Measurements from ENCODE around the gene MUC12.
"Not testable (repeated sequence)": the region's sequence is repeated elsewhere in the genome, so short reads cannot be mapped to it uniquely, and the experiment has no call there.

Gene MUC12

DNA sequence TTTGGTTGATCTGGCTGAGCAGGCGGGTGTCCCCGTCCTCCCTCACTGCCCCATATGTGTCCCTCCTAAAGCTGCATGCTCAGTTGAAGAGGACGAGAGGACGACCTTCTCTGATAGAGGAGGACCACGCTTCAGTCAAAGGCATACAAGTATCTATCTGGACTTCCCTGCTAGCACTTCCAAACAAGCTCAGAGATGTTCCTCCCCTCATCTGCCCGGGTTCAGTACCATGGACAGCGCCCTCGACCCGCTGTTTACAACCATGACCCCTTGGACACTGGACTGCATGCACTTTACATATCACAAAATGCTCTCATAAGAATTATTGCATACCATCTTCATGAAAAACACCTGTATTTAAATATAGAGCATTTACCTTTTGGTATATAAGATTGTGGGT is 89.0 kb downstream of the MUC12 start:
- H3K4me3 ChIP-seq (ENCODE audit: low read depth, low read length): no peak overlapping the region

DNA sequence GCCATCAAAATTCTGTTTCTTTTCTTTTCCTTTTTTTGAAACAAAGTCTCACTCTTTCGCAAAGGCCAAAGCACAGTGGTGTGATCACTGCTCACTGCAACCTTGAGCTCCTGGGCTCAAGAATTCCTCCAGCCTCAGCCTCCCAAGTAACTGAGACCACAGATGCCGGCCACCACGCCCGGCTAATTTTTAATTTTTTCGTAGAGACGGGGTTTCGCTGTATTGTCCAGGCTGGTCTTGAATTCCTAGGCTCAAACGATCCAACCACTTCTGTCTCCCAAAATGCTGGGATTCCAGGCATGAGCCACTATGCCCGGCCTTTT is 90.2 kb downstream of the MUC12 start:
- no peak overlapping the region for H3K4me3 ChIP-seq (ENCODE audit: low read depth, low read length)

DNA sequence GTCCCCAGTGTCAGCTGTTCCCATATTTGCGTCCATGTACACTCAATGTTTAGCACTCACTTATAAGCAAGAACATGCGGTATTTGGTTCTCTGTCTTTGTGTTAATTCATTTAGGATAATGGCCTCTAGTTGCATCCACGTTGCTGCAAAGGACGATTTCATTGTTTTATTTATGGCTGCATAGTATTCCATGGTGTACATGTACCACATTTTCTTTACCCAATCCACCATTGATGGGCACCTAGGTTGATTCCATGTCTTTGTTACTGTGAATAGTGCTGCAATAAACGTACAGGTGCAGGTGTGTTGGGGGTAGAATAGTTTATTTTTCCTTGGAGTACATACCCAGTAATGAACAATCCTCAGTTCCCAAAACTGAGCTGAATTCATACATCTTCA is 91.6 kb downstream of the MUC12 start:
- H3K4me3 ChIP-seq (ENCODE audit: low read depth, low read length): no peak overlapping the region

DNA sequence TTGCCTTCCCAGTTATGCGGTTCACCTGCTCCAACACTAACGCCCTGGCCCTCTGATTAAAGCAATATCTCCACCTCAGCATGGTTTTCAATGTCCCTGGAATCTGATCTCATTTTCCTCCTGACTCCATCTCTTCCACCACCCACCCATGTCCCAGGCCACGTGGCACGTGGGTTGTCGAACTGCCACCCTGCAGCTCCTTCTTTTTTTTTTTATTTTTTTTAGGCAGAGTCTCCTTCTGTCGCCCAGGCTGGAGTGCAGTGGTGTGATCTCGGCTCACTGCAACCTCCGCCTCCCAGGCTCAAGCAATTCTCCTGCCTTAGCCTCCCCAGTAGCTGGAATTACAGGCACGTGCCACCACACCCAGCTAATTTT is 94.8 kb downstream of the MUC12 start:
- not testable (repeated sequence) for H3K4me3 ChIP-seq (ENCODE audit: low read depth, low read length)

DNA sequence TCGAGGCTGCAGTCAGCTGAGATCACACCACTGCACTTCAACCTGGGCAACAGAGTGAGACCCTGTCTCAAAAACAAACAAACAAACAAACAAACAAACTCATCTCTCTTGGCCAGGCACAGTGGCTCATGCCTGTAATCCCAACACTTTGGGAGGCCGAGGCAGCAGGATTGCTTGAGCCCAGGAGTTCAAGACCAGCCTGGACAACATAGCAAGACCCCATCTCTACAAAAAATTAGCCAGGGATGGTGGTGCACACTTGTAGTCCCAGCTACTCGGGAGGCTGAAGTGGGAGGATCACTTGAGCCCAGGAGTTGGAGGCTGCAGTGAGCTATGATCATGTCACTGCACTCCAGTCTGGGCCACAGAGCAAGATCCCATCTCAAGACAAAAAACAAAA is 95.8 kb downstream of the MUC12 start:
- not testable (repeated sequence) for H3K4me3 ChIP-seq (ENCODE audit: low read depth, low read length)

DNA sequence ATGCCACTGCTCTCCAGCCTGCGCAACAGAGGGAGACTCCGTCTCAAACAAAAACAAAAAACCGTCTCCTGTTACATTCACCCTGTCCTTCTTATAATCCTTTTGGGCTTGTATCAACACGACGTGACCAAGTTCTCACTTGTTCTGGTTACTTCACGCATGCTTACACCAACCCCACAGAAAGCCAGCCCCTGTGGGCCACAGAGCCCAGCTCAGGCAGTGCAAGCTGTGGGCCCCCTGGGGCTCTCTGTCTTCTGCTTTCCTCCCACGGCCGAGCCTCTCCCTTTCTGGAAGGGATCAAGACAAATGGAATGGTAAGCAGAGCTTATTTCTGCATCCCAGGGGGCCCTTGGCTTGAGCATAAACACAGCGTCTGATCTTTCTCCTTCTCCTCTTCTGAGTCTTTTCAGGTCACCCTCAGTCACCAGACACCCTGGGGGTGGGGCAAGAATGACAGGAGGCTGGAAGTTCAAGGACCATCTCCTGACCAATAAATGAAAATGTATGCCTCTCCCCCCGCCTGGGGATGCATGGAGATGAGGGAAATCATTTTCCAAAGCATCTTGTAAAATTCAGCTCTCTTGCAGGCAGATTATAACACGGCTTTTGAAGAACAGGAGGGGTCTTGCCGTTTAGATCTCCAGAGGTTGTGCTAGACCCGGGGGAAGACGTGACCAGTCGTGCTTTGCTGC is 96.9 kb downstream of the MUC12 start:
- no peak overlapping the region for H3K4me3 ChIP-seq (ENCODE audit: low read depth, low read length)

DNA sequence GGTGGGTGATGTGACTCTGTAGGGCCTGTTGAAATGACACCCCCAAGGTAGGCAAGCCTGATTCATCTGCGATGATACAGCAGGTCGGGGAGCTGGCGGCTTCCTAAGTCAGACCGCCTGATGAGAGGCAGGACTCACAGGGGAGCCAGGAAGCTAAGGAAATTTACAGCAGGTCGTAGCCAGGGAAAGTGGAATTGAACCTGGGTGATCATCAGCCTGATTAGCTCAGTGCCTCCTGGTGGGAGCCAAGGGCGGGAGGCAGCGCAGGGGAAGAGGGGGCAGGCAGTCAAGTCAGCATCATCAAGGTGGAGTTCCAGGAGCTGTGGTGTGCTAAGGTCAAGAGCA is 97.4 kb downstream of the MUC12 start:
- H3K4me3 ChIP-seq (ENCODE audit: low read depth, low read length): no peak overlapping the region

DNA sequence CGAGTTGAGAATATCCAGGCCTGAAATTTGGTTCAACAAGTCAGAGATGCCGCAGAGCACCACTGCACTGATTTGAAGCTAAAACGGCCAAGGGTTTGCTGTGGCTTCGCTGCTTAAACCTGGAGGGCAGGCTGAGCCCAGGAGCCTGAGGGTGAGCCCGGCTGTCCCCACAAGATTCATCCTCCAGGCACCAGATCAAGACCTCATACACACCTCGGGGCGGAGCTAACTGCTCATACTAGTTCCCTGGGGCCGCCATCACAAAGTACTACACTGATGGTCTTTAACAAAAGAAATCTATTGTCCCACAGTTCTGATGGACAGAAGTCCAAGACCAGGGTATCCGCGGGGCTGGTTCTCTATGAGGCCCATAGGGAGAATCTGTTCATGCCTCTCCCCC is 99.0 kb downstream of the MUC12 start:
- H3K4me3 ChIP-seq (ENCODE audit: low read depth, low read length): no peak overlapping the region

All from iPS-11a (cell line).